Activated naive CD4-positive, alpha-beta T cell treated with anti-CD3 and anti-CD28 coated beads, Interleukin-2, amount 10 ng/mL, durations not matched to agents 7 days and 5 days (primary cell): ENCODE results near the gene CAPN9.

ENCODE experiments used
- CTCF ChIA-PET: fragments of 350-600 bp; sonication (Branson Sonifier 250); formaldehyde crosslinking; loops from one replicate; lab custom pipeline; 2021; ENCODE audit warnings: antibody characterized with exemption; lab: Charles Lee
- DNase-seq: peaks from one replicate; pipeline ENCODE4 v3.0.0-alpha.2; 2020
- H3K27ac Mint-ChIP-seq: one replicate; pipeline ENCODE4 v1.8.0; 2021; ENCODE audit warnings: mild to moderate bottlenecking, moderate library complexity, mixed read lengths
- H3K27me3 Mint-ChIP-seq: one replicate; pipeline ENCODE4 v1.8.0; 2021; ENCODE audit warnings: mild to moderate bottlenecking, mixed read lengths
- H3K36me3 Mint-ChIP-seq: one replicate; pipeline ENCODE4 v1.8.0; 2021; ENCODE audit warnings: mixed read lengths
- H3K4me1 Mint-ChIP-seq: one replicate; pipeline ENCODE4 v1.8.0; 2021; ENCODE audit warnings: mixed read lengths
- H3K4me3 Mint-ChIP-seq: one replicate; pipeline ENCODE4 v1.8.0; 2021; ENCODE audit warnings: mild to moderate bottlenecking, moderate library complexity, mixed read lengths
- H3K9me3 Mint-ChIP-seq: one replicate; pipeline ENCODE4 v1.8.0; 2021; ENCODE audit warnings: mixed read lengths

CAPN9 gene

DNA sequence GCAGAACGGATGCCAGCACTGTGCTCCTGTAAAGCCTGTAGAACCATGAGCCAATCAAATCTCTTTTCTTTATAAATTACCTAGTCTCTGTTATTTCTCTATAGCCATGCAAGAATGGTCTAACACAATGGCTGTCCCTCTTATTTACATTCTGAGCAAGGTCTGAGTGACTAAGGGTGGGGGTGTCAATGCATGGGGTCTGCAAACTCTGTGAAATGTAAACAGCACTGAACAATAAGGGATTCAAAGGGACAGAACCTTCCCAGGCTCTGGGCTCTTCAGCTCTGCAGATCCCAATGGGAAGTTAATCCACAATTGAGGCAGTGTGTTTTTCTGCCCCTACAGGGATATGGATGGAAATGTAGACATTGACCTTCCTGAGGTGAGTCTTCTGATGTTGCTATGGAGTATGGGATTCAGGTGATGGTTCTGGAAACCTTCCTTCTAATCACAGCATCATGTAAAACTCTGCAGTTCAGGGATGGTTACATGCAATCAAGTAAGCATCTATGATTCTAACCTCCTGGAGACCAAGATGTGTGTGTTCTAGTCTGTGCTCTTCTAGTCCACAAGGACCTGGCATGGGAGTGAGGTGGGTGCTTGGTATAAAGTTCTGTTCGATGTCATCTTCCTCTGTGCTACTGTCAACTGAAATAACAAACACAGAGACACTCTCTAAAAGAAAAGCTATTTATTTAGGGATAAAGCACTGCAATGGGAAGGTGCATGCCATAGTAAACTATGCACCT is 38.6 kb downstream of the CAPN9 start:
- Mint-ChIP-seq H3K27me3 (peaks cover 9% of the 10 kb centered on the region), H3K4me3 (no peak overlapping the region), H3K4me1 (no peaks in the 10 kb centered on the region), H3K27ac (no peak overlapping the region), H3K36me3 (no peaks in the 10 kb centered on the region), H3K9me3 (no peaks in the 10 kb centered on the region)
- DNase-seq = no peak
- CTCF ChIA-PET = no interaction called here

DNA sequence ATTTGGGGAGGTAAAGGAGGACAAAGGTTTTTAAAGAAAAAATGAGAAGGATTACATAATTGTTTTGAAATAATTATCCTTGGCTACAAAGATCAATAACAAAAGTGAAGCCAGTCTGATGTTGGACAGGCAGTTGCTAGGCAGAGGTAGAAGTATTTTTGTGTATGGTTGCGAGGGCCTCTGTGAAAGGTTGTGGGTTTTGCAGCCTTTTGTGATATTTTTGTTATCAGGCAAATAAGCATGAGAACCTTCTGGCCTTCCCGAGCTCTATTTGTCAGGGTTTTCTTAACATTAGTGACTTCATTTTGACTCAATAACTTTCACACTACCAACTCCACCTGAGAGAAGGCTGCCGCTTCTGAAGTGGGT is 39.2 kb downstream of the CAPN9 start:
- Mint-ChIP-seq H3K9me3 (no peaks in the 10 kb centered on the region), H3K36me3 (no peaks in the 10 kb centered on the region), H3K4me1 (no peaks in the 10 kb centered on the region), H3K27me3 (peaks cover 9% of the 10 kb centered on the region), H3K4me3 (no peak overlapping the region), H3K27ac (no peak overlapping the region)
- CTCF ChIA-PET = interaction anchor here (1.1 kb wide), 1 partner anchor 13 kb away, joined by 3 read pairs; no protein-coding TSS in a partner anchor
- no peak for DNase-seq

DNA sequence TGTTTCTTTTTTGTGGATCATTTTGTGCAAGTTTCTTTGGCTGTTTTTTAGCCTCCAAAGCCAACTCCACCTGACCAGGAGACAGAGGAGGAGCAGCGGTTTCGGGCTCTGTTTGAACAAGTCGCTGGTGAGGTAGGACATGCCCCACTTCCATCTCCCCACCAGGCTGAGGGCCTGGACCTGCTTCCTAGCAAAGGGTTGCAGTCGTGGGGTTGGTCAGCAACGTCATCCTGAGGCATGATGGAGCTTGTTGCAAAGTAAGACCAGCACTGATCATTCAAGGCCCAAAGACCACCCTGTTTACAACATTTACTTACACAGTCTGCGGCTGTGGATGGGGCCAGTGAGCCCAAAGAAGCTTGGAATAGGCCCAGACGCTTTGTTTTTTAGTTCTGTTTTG is 40.3 kb downstream of the CAPN9 start:
- H3K36me3 Mint-ChIP-seq = no peaks in the 10 kb centered on the region
- H3K27ac Mint-ChIP-seq = no peak overlapping the region
- CTCF ChIA-PET = interaction anchor here (0.6 to 1.1 kb wide), 2 partner anchors 12 to 129 kb away, joined by 3 read pairs; no protein-coding TSS in a partner anchor

DNA sequence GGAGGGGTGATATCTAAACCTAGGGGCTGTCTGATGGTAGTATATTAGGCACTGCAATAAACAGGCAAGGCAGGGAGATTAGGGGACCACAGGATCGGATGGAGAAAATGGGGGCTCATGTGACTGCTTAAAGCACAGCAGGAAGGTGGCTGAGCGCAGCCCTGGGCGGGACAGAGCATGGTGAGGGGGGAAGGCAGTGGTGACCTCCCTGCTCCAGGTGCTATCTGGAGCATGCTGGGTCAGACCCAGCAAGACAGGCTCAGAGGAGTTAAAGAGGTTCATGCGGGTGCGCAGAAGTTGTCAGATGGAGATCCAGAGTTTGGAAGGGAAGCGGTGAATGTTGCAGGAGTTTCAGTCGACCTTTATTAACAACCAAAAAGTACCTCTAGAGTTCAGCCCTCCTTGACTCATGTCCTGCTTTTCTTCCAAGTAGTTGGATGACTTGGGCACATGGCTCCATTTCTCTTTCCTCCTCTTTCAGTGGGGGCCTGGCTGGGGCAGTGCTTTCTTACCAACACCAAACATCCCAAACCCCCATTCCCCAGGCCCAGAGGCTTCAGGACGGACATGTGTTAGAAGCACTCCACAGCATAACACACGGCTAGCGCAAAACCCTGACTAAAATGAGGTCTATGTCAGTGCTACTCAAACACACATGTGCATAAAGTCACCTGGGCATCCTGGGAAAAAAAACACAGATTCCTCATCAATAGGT is 41.5 kb downstream of the CAPN9 start:
- Mint-ChIP-seq H3K9me3 (no peaks in the 10 kb centered on the region), H3K36me3 (no peaks in the 10 kb centered on the region), H3K27me3 (peaks cover 21% of the 10 kb centered on the region), H3K4me3 (no peak overlapping the region), H3K27ac (no peak overlapping the region), H3K4me1 (no peaks in the 10 kb centered on the region)
- no peak for DNase-seq
- CTCF ChIA-PET = no interaction called here

More for the DNA sequence above, 40.3 kb downstream of the CAPN9 start:
- H3K9me3 Mint-ChIP-seq = no peaks in the 10 kb centered on the region
- no peaks in the 10 kb centered on the region for H3K4me1 Mint-ChIP-seq
- peaks cover 16% of the 10 kb centered on the region for H3K27me3 Mint-ChIP-seq
- H3K4me3 Mint-ChIP-seq = no peak overlapping the region
- no peak for DNase-seq

DNA sequence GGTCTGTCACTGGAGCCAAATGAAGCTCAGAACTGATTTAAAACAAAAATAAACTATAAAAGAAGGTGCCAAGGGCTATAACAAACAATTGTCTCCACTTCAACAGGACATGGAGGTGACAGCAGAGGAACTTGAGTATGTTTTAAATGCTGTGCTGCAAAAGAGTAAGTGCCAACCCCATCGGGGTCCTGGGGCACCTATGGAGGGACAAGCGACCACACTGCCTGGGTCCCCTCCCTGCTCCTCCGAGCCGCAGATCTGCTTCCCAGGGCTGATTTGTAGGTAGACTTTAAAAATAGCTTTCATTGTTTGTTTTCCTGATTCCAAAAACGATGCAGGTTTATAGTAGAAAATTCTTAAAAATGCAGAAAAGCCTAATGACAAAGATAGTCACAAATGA is 42.8 kb downstream of the CAPN9 start:
- H3K4me3 Mint-ChIP-seq = no peak overlapping the region
- no peaks in the 10 kb centered on the region for H3K36me3 Mint-ChIP-seq
- CTCF ChIA-PET = no interaction called here
- peaks cover 21% of the 10 kb centered on the region for H3K27me3 Mint-ChIP-seq
- H3K9me3 Mint-ChIP-seq = no peaks in the 10 kb centered on the region
- no peak overlapping the region for H3K27ac Mint-ChIP-seq
- no peaks in the 10 kb centered on the region for H3K4me1 Mint-ChIP-seq
- no peak for DNase-seq

DNA sequence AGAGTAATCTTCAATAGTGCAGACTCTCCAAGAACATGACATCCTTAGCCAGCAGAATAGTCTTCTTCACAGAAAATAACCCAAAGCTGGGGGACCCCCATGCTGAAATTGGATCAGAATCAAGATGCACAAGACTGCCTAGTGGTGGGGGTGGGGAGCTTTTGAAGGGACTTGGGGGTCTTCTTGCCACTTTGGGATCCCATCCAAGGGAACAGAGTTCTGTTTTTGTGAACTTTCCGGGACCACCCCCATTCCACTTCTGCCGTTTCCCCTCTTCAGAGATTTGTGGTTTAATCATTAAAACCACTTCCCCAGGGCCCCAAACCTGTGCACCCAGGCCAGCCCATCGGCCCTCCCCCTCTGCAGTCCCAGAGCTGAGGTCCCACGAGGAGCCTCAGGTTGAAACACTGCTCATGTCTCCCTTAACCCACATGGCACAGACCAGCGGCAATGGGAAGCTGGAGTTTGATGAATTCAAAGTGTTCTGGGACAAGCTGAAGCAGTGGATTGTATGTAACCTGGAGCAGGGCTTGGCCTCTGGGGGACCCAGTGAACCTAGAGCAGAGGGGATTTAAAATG is 44.9 kb downstream of the CAPN9 start:
- no peaks in the 10 kb centered on the region for H3K4me1 Mint-ChIP-seq
- H3K36me3 Mint-ChIP-seq = no peaks in the 10 kb centered on the region
- DNase-seq = no peak
- peaks cover 21% of the 10 kb centered on the region for H3K27me3 Mint-ChIP-seq
- no peaks in the 10 kb centered on the region for H3K9me3 Mint-ChIP-seq
- CTCF ChIA-PET = no interaction called here
- no peak overlapping the region for H3K27ac Mint-ChIP-seq
- H3K4me3 Mint-ChIP-seq = no peak overlapping the region

DNA sequence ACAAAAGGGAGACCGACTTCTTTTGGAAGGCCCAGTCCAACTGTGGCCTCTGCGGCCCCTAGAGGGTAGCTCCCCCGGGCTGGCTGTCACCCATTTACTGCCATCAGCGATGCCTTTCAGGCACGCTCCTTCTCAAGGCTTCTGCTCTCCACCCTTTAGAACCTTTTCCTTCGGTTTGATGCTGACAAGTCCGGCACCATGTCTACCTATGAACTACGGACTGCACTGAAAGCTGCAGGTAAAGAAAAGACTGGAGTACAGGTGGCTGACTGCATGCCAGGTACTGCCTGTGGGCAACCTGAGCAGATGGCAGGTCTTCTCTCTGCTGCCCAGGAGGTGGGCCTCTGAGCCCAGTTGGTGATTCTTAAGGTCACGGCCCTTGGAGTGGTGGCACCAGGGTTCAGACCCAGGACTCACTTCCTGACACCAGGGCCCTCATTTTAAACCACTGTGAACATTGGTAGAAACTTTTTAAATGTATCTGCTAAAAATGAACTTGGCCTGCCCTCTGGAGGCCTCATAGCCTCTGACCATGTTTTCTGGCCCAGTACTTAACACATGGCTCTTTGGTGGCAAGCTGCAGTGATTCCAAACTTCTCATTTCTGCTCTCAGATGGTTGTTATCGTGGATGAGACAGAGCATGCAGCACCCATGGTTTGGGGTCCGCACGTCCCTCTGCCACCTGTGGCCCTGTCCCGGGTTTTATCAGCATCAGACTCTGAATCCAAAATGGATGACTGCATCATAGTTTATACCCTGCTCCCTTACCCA is 45.7 kb downstream of the CAPN9 start:
- no peak for DNase-seq
- H3K27ac Mint-ChIP-seq = no peak overlapping the region
- H3K36me3 Mint-ChIP-seq = no peaks in the 10 kb centered on the region
- no peak overlapping the region for H3K4me3 Mint-ChIP-seq
- H3K27me3 Mint-ChIP-seq = peaks cover 21% of the 10 kb centered on the region
- CTCF ChIA-PET = no interaction called here
- H3K4me1 Mint-ChIP-seq = no peaks in the 10 kb centered on the region
- H3K9me3 Mint-ChIP-seq = no peaks in the 10 kb centered on the region

DNA sequence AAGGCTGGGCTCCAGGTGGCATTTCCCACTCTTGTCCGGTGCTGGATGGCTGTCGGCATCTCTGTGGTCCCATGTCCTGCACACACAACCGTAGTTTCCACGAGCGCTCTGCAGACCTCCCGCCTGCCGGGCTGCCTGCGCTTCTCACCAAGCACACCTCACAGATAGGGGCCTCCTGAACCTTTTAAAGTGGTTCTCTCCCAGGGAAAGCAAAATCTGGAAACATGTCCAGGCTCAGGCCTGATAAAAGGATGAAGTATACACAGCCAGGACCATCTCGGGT is 46.2 kb downstream of the CAPN9 start:
- DNase-seq = no peak
- Mint-ChIP-seq H3K36me3 (no peaks in the 10 kb centered on the region), H3K4me1 (no peaks in the 10 kb centered on the region), H3K27ac (no peak overlapping the region), H3K9me3 (no peaks in the 10 kb centered on the region), H3K27me3 (peaks cover 18% of the 10 kb centered on the region), H3K4me3 (no peak overlapping the region)
- CTCF ChIA-PET = no interaction called here

DNA sequence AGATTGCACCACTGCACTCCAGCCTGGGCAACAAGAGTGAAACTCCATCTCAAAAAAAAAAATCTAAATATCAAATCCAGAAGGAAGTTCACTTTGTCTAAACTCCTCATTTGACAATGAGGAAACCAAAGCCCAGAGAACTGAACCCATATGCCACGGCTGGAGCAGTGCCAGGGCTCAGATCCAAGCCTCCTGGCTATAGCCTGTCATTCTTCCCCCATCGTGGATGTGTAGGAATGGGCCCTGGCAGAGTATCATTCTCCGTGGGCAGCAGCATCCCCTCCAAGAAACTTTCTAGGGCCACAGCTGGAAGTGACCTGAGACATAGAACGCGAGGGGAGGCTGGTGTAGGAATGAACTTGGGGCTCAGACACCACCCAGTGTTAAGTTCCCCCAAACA is 47.2 kb downstream of the CAPN9 start:
- Mint-ChIP-seq H3K4me1 (no peaks in the 10 kb centered on the region), H3K9me3 (no peaks in the 10 kb centered on the region), H3K36me3 (no peaks in the 10 kb centered on the region), H3K27ac (no peak overlapping the region), H3K4me3 (no peak overlapping the region), H3K27me3 (peaks cover 15% of the 10 kb centered on the region)
- CTCF ChIA-PET = no interaction called here
- DNase-seq = no peak

DNA sequence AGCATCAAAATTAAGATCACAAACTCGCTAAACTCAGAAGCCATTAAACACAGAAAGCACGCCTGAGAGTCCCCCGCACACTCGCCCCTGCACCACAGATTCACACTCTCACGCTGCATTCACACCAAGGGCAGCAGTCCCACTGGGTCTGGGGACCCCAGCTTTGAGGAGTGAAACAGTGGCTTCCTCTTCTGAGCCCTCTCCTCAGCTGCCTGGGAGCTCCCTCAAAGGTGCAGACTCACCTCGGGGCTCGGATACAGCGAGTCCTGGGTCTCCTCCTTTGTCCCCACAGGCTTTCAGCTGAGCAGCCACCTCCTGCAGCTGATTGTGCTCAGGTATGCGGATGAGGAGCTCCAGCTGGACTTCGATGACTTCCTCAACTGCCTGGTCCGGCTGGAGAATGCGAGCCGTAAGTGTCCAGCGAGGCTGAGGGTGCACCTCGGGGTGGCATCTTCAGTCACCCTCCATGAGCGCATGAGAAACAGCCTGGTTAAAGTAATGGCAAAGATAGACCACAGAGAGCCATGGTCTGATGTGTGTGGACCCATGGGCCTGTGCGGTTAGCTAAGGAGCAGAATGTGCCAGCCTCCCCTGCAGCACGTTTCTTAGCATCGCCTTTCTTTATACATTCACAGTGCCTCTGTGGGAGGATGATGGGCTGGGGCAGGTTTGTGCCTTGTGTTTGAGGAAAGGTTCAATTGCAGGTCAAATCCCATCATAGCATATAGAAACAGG is 47.9 kb downstream of the CAPN9 start:
- no peaks in the 10 kb centered on the region for H3K4me1 Mint-ChIP-seq
- H3K27me3 Mint-ChIP-seq = peaks cover 15% of the 10 kb centered on the region
- H3K4me3 Mint-ChIP-seq = no peak overlapping the region
- no peak overlapping the region for H3K27ac Mint-ChIP-seq
- DNase-seq = no peak
- H3K9me3 Mint-ChIP-seq = no peaks in the 10 kb centered on the region
- no peaks in the 10 kb centered on the region for H3K36me3 Mint-ChIP-seq
- CTCF ChIA-PET = no interaction called here

DNA sequence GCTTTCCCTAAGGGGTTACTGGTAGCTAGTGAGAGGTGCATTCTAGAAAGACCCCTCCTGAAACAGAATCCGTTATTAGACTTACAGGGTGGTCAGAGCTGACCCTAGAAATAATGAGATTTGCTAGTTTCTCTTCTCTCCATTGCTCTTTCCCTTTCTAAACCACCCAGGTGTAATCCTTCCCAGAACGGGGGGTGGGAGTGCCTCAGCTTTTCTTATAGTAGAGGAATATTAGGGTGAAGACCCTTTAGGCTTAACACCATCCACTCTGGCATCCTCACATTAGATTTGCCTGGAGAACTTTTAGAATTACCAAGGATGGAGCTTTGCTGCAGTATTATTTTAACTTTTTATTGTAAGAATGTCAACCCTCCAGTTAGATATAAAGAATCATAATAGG is 49.4 kb downstream of the CAPN9 start:
- Mint-ChIP-seq H3K4me3 (no peak overlapping the region), H3K27ac (no peak overlapping the region), H3K27me3 (peaks cover 15% of the 10 kb centered on the region), H3K36me3 (no peaks in the 10 kb centered on the region), H3K9me3 (no peaks in the 10 kb centered on the region), H3K4me1 (no peaks in the 10 kb centered on the region)
- DNase-seq = no peak
- CTCF ChIA-PET = interaction anchor here (1.3 kb wide), 1 partner anchor 410 kb away, joined by 3 read pairs; no protein-coding TSS in a partner anchor

DNA sequence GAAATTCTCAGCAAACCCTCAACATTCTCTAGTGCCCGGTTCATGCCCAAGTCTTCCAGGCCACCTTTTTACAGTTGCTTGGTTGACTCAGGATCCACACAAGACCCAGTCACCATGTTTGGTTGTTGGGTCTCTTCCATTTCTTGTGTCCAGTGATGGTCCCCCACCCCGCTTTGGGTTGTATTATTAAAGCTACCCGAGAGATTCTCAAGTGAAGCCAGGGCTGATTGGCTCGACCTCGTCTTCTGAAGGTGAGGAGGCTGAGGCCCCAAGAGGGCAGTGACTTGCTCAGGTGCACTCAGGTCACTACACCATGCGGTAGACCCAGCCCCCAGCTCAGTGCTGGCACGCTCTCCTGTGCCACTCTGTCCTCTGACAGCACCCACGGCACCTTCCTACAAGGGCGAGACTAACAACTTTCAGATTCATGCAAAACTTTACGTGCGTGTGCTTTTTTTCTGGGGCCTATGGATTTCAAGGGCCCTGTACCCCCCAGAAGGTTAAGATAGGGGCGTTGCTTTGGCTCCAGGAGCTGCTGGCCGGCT is 50.3 kb downstream of the CAPN9 start:
- no peaks in the 10 kb centered on the region for H3K36me3 Mint-ChIP-seq
- no peak for DNase-seq
- no peaks in the 10 kb centered on the region for H3K9me3 Mint-ChIP-seq
- H3K27ac Mint-ChIP-seq = no peak overlapping the region
- CTCF ChIA-PET = interaction anchor here (1.3 to 1.8 kb wide), 3 partner anchors 409 to 414 kb away, joined by 3 to 8 read pairs (median 6); no protein-coding TSS in a partner anchor
- no peaks in the 10 kb centered on the region for H3K4me1 Mint-ChIP-seq
- peaks cover 9% of the 10 kb centered on the region for H3K27me3 Mint-ChIP-seq
- H3K4me3 Mint-ChIP-seq = no peak overlapping the region

DNA sequence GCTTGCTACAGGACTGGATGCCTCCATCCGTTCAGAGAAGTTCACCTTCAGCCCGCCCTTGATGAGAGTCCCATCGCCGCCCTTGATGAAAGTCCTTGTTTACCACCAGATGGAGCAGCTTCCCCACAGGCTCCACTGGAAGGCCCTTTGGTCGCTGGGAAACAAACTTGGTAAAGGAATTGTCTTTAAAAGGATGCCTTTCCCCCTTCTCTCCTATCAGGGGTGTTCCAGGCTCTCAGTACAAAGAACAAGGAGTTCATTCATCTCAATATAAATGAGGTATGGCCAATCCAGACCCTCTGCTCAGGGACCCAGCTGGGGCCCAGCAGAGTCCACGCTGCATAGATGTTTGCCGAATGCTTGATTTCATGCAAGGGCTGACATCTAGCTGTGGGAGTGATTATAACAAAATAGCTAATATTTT is 50.8 kb downstream of the CAPN9 start:
- Mint-ChIP-seq H3K27me3 (peaks cover 4% of the 10 kb centered on the region), H3K27ac (no peak overlapping the region), H3K4me1 (no peaks in the 10 kb centered on the region), H3K36me3 (no peaks in the 10 kb centered on the region), H3K9me3 (no peaks in the 10 kb centered on the region), H3K4me3 (no peak overlapping the region)
- CTCF ChIA-PET = interaction anchor here (1.7 to 1.8 kb wide), 3 partner anchors 10 to 414 kb away, joined by 4 to 8 read pairs (median 6); no protein-coding TSS in a partner anchor
- no peak for DNase-seq
